Upper lobe of left lung (tissue), 4 donors: Measurements from ENCODE around the gene DYRK2.

Source experiments
- CTCF ChIP-seq, 6 experiments: fragments of 450-650 bp in 4 of 6; fragments of 200-600 bp in 2 of 6; sonication (generic) in 2 of 6; IDR thresholded peaks; one replicate each; pipeline ENCODE4 v1.5.1; 2016 to 2019; ENCODE audit warnings: antibody characterized with exemption in 6 of 6
- EP300 ChIP-seq, 4 donors: sonication (generic); formaldehyde crosslinking; IDR thresholded peaks; one replicate each; pipeline ENCODE4 v1.5.1; 2017; ENCODE audit warnings: antibody characterized with exemption in 4 of 4, control low read depth in 2 of 4
- POLR2A ChIP-seq, 4 donors: fragments of 450-650 bp; IDR thresholded peaks; one replicate each; pipeline ENCODE4 v1.5.1; 2016 to 2017; ENCODE audit warnings: antibody characterized with exemption in 4 of 4, mild to moderate bottlenecking in 2 of 4

- TF ChIP-seq CTCF (IDR thresholded peaks at IDR 0.05), result no peak
- TF ChIP-seq POLR2A (IDR thresholded peaks at IDR 0.05), result no peak
- TF ChIP-seq EP300 (IDR thresholded peaks at IDR 0.05), result no peak
Measured at GRCh38 chr12:67697967-67698366, 49.4 kb downstream of the DYRK2 start.
